ENCODE results near the gene PLA2G4F.

Gene PLA2G4F, protein sequence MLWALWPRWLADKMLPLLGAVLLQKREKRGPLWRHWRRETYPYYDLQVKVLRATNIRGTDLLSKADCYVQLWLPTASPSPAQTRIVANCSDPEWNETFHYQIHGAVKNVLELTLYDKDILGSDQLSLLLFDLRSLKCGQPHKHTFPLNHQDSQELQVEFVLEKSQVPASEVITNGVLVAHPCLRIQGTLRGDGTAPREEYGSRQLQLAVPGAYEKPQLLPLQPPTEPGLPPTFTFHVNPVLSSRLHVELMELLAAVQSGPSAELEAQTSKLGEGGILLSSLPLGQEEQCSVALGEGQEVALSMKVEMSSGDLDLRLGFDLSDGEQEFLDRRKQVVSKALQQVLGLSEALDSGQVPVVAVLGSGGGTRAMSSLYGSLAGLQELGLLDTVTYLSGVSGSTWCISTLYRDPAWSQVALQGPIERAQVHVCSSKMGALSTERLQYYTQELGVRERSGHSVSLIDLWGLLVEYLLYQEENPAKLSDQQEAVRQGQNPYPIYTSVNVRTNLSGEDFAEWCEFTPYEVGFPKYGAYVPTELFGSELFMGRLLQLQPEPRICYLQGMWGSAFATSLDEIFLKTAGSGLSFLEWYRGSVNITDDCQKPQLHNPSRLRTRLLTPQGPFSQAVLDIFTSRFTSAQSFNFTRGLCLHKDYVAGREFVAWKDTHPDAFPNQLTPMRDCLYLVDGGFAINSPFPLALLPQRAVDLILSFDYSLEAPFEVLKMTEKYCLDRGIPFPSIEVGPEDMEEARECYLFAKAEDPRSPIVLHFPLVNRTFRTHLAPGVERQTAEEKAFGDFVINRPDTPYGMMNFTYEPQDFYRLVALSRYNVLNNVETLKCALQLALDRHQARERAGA

DNA sequence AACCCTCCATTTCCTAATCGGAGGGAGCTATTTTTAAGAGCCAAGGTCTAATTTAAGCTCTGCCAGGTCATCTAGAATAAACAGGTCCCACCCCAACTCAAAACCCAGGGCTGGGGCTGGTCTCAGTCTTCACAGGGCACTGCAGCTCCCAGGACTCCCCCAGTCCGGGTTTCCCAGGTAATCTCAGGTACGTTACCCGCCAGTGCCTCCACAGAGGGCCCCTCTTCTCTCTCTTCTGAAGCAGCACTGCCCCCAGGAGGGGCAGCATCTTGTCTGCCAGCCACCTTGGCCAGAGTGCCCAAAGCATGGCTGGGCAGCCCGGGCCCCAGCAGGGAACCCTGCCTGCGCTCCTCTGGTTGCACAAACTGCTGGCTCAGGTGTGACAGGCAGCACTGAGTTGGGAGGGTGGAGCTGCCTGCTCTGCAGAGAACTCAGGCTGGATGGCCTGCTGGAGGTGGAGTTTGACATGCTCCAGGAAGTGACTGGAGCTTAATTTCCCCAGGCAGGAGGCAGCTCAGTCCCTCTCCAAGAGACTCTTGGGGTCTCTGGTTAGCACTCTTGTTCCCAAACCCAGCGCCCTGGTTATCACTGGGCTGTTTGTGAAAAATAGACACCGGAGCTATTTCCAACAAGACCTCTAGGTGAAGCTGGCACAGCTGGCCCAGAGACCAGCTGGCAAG lies at the start of gene PLA2G4F:
Gene PLA2G4F, minus strand, starts transcription at position 394 of the 680 bp plus-strand sequence. Its CDS starts 87 bp downstream, at position 307.
- no peak for DNase-seq

DNA sequence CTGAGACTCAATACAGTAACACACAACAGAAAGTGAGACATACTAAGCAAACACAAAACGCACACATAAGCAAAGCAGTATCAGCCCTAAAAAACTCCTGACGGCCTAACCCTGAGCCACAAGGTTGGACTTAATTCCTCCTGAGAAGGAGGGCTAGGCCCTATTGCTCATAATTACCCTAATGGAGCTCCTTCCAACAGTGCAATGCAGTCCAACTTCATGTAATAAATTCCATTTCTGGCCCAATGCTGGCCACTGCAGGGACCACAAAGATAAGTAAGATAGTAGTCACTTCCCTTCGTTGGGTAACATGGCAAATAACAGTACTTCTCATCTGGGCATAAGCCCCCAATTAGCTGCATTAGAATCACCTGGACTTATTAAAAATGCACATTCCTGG lies 47.5 kb upstream of the PLA2G4F start:
- no peak for DNase-seq

DNA sequence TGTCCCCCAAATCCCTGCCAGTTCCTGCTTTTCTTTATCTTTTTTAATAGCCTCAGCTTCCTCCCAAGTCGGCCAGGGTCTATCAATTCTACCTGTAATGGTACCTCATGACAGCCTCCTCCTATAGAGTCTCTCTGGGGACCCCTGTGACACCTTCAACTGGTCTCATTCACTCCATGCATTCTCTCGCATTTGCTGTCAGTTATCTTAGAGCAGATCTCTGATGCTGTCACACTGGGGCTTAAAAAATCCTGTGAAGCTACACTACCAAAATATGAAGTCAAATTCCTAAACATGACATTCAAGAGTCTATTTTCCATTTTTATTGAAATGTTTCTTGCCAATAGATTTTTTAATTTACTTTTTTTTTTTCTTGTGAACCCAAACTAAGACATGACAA lies 46.2 kb upstream of the PLA2G4F start:
- no peak for DNase-seq

DNA sequence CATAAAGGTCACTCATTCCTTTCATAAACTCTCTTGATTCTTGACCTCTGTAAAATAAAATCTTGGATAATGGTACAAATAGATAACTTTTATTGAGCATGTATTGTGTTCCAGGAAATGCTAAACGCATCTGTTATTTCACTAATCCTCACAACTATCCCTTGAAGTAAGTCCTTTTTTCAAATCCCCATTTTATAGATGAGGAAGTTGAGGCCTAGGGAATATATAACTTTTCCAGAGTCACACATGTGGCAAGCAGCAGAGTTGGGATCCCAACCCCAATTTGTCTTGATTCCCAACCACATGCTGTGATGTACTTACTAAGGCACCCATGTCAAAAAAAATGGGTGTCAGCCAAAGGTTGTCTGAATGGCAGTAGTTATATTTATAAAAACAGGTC lies 45.4 kb upstream of the PLA2G4F start:
- DNase-seq: no peak

DNA sequence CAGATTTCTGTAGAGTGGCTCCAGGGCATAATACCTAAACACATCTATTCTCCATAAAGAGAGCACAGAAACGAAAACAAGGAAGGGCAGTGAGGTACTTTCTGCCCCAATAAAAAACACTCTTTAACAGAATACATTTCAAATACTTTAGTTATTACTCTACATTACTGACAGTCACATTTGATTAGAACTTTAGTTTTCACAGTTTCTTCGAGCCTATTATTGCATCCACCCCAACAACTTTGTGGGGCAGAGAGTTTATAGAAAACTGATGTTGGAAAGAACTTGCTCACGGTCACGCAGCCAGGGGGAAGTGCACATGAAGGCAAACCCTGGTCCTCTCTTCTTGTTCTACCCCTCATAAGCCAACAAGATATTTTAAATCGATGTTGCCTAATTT lies 42.7 kb upstream of the PLA2G4F start:
- DNase-seq: no peak

DNA sequence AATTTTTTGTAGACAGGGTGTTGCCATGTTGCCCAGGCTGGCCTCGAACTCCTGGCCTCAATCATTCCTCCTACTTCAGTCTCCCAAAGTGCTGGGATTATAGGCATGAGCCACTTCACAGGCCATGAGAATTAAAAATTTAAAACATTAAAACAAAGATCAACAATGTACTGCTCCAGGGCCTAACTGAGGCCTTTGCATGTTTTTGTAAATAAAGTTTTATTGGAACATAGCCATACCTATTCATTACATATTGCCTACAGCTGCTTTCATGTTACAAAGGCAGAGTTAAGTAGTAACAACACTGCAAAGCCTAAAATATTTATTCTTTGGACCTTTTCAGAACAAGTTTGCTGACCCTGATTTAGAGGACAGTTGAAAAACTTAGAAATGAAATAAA lies 42.1 kb upstream of the PLA2G4F start:
- no peak for DNase-seq

DNA sequence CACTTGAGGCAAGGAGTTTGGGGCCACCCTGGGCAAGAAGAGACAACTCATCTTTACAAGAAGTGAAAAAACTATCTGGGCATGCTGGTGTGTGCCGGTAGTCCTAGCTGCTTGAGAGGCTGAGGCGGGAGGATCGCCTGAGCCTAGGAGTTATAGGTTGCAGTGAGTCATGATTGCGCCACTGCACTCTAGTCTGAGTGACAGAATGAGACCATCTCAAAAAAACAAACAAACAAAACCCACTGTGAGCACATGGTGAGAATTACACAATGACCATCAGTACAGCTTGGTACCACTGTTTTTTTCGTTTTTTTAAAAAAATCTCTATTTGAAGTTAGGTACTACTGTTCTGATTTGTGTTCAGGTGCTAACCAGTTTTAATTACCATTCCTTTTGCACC lies 38.1 kb upstream of the PLA2G4F start:
- no peak for DNase-seq

DNA sequence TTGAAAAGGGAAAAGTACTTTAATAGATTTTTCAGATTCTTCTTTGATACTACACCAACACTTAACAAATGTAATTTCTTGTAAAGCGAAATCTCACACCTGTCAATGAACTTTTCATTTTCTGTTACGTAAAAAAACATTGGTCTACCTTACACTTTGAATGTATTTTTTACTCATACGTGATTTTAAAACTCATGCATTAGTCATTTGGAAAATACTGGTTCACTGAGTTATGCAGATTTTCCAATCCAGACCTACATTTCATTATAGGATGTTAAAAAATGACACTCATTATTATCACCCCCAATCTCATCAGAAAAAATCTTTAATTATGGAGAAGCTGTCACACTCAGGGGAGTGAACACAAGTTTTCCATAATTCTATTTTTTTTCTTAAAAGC lies 36.9 kb upstream of the PLA2G4F start:
- DNase-seq: no peak

DNA sequence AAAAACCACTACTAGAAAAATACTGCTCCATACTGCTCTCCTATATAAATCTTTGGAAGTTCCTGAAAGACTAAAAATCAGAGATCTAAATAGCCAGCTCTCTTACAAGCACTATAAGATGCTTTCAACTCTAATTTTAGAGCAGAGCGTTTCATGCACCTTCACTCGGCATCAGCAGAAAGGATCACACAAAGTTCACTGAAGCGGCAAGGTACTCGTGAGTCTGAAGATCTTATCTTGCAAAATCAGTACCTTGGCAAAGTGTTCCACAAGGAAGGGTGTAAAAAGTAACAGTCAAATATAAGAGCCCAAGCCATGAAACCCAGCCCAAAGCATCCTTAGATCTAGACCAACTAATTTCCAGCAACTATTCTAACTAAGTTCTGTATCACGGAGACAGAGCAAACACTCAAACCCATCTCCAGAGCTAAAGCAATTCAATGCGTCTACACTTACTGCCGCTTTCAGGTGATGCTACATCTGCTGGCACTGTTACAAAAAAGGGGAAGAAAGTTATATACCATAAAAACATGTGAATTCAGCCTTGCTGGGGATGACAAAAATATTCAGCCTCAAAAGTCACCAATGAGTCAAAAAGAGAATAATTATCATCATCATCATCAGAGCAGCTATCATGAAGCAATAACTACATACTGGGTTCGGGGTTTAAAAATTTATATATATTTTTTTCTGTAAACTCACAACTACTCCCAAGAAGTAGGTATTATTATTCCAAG lies 35.3 kb upstream of the PLA2G4F start:
- no peak for DNase-seq

DNA sequence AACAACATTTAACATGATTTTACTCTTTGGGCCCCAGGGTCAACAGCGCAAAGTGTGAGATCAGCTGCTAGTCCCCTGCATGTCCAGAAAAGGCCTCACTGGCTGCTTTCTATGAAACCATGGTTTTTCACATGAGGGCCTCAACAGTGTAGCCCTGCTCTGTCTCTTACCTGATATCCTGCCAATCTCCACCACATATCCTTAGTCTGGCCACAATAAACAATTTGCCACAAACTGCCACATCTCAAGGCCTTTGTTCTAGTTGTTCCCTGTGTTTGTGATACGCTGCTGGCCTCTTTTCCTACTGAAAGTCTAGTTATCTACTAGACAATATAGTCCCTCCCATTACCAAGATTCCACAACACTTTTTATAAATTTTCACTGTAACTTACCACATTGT lies 33.9 kb upstream of the PLA2G4F start:
- DNase-seq: no peak

DNA sequence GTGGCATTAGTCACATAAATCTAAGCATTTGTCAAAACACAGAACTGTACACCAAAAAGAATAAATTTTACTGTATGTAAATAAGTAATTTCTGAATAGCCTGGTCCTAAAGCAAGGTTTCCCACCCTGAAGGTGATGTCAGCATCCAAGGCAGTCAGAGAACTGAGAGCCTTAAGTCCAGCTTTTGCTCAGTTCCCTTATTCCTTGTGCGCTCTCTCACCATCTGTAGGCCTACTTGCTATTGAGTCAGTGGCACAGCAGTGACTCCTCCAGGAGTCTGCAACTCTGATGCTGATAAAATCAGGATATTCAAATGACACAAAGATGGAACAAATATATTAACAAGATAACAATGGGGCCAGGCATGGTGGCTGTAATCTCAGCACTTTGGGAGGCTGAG lies 29.4 kb upstream of the PLA2G4F start:
- DNase-seq: no peak

DNA sequence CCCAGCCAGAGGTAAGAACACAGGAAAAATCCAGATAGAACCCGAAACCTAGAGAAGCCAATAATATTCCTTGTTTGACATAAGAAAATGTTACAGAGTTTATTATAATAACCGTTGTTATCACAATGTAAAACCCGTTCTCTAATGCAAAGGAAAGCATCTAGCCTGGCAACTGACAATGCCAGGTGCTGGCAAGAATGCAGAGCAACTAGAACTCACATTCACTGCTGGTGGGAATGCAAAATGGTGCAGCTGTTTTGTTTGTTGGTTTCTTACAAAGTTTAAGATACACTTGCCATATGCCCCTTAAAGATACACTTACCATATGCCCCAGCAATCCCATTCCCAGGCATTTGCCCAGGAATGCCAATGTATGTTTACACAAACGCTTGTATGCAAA lies 28.3 kb upstream of the PLA2G4F start:
- no peak for DNase-seq

DNA sequence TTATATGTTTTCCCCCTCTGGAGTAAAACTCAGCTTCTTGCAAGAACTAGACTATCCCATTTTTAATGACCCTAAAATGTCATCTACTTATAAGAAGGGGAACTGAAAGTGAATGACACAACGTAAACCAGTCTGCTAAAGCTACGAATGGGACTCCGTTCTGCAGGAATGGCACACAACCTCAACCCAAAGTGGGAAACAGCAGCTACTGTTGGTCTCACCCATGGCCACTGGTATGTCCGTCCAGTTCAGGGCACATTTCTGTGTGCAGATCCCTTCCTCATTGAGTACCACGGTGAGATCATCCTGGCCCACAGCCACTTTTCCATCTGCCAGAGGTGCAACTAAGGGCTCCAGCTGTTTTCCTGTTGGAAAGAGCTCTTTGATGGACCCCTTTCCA lies 27.9 kb upstream of the PLA2G4F start:
- no peak for DNase-seq

DNA sequence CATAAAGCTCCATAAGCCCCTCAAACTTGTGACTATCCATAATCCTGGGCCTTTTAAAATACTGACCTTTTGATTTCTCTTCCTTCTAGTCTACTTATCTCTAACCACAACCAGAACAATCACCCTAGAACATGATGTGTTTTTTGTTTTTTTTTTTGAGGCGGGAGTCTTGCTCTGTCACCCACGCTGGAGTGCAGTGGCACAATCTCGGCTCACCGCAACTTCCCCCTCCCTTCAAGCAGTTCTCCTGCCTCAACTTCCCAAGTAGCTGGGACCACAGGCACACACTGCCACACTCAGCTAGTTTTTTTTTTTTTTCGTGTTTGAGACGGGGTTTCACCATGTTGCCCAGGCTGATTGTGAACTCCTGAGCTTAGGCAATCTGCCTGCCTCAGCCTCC lies 26.5 kb upstream of the PLA2G4F start:
- DNase-seq: no peak

DNA sequence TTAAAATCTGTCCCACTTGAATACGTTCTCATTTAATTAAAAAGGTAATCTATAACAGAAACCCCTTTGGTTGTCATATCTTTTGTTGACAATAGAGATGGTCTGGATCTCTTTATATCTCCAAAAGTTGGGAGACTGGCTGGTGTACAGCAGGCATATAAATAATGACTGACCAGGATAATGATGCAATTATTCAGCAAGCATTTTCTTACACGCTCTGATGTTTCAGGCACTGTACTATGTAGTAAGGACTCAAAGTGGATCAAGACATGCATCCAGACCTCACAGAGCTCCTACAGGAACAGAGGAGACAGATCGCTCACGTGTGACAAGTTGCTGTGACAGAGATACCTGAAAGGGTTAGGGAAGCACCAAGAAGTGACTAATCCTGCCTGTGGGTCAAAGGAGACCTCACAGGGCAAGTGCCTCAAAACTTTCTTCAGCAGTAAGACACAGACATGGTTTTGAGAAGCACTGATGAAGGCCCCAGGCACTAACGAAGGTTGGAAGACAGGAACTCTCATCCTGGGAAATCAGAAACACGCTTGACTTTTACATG lies 26.0 kb upstream of the PLA2G4F start:
- no peak for DNase-seq

DNA sequence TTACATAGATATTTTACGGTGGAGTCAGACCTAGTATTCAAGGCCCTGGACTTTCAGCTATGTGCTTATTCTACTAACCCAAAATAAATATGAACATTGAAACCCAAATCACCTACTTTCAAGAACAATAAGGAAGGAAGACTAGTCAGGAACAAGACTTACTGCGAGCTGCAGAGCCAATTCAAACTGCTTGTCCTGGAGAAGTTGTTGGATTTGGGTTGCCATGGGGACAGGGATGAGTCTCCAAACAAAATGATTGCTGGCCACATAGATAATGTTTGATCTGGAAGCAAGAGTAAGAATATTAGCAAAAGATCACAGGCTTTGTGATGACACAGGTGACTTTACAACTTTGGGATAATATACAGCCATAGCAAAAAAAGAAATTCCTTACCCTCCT lies 21.6 kb upstream of the PLA2G4F start:
- DNase-seq: no peak

DNA sequence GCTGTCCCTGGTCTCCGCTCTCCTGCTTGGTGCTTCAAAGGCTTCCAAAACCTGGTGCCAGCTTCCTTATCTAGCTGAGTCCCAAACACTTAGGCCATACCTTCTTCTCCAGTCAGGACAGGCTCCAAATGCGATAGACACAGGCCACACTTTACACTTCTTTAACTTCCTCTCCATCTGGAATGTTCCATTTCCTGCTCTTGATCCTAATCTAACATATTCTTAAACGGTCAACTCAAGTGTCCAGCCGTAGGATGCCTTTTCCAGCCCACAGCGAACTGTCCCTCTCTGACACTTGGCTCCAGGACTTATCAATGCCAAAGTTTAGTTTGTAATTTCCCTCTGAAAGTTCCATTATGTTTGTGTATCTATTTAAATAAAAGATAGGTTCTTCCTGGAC lies 19.2 kb upstream of the PLA2G4F start:
- no peak for DNase-seq

DNA sequence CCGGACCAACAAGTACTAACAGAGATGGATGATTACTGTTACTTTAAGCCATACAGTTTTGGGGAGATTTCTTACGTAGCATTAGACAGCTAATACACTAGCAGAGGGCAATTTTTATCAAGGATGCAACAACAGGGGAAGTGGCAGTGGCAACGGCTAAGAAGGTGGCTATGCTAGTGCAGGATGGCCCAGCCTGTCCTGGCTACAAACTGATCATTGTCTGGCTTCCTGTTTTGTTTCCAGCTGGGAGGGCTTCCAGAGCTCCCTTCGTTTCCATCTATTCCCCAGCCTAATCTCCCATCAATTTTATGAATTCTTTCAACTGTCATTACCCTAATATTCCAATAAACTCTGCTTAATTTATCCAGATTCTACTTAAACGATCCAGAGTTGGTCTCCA lies 16.0 kb upstream of the PLA2G4F start:
- no peak for DNase-seq

DNA sequence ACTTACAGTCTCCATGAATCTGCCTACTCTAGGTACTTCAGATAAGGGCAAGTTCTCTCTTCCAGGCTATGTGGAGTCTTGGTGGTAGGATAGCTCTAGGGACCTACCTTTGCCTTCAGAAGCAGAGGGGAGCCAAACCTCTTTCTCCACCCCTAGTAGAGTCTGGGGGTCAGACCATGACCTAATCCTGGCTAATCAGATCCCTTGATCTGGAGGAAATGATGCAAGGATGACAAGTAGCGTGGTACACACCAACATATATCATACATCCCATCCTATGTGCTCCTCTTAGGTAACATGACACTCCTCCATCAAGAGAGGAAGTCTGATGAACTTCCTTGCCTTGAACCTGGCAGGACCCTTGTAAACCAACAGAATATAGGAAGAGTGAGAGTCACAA lies 15.4 kb upstream of the PLA2G4F start:
- DNase-seq: no peak

DNA sequence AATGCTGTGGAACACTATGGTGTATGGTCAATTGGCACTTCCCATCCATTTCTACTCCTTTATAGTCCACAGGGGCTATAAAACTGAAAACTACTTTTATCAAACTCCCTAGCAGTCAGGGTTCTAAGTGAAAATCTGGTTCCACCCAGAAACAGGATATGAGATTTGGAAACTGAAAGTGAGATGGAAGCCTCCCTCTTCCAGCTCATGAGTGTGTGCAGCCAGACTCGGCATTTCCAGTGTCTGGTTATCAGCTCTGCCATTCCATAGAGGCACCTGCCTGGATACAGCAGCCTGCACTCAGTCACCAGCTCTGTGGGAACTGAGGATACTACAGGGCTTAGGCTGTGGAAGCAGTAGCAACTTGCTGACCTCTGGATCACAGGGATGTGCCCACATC lies 14.7 kb upstream of the PLA2G4F start:
- DNase-seq: no peak

DNA sequence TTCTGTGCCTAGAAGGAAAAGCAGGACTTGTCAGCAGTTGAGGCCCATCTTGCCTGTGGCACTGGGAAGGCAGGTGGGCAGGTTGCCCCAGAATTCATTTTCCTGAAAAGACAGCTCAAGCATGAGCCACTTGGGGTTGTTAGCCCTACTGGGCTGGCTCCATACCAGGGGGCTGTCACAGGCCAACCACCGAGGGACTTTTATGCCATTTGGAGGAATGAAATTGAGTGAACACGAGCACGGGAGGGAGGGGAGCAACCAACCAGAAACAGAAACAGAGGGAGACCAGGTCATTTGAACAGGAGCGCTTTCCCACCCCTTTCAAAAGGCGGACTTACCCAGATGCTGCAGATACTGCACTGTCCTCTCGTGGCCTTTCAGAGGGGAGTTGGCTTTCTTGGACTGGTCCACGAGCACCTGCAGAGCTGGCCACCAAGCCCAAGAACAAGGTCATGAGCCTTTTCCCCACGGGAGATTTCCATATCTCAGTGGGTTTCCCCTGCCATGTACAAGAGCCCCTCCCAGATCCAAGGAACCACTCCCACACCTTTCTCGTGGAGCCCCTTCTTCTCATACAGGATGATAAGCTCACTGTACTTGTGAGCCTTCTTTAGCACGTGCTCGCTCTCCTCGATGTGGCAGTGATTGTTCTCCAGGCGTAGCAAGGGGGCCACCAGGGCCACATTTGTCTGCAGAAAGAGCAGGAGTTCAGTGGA lies 9.9 kb upstream of the PLA2G4F start:
- no peak for DNase-seq

DNA sequence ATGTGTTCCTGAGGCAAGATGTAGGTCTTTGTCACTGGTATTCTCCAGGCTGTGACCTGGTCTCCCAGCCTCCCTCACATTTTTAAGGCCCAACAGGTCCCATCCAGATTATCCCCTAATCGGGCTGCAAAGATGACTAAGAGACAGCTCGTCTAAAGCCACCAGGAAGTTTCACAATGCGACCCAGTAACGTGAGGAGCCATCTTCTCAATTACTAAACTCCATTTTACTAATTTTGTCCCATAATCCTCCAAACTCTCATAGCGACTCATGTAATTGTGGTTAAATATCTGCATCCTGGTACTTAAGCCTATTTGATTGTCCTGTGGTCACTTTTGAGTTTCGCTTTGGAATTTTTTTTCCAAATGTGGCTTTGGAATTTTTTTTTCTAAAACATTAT lies 8.7 kb upstream of the PLA2G4F start:
- no peak for DNase-seq

All from NCI-H2227 treated with DMSO at 0.1 percent for 48 hours (cell line).